GM21390 (cell line): ENCODE results near the gene PDIA4.
"Not testable (repeated sequence)": the region's sequence is repeated elsewhere in the genome, so short reads cannot be mapped to it uniquely, and the experiment has no call there.

Experiments
- ATAC-seq: cut with Tn5 transposase; IDR thresholded peaks from one replicate; pipeline ENCODE4 v1.9.1; 2021; ENCODE audit not compliant: unreplicated experiment

Gene PDIA4

DNA sequence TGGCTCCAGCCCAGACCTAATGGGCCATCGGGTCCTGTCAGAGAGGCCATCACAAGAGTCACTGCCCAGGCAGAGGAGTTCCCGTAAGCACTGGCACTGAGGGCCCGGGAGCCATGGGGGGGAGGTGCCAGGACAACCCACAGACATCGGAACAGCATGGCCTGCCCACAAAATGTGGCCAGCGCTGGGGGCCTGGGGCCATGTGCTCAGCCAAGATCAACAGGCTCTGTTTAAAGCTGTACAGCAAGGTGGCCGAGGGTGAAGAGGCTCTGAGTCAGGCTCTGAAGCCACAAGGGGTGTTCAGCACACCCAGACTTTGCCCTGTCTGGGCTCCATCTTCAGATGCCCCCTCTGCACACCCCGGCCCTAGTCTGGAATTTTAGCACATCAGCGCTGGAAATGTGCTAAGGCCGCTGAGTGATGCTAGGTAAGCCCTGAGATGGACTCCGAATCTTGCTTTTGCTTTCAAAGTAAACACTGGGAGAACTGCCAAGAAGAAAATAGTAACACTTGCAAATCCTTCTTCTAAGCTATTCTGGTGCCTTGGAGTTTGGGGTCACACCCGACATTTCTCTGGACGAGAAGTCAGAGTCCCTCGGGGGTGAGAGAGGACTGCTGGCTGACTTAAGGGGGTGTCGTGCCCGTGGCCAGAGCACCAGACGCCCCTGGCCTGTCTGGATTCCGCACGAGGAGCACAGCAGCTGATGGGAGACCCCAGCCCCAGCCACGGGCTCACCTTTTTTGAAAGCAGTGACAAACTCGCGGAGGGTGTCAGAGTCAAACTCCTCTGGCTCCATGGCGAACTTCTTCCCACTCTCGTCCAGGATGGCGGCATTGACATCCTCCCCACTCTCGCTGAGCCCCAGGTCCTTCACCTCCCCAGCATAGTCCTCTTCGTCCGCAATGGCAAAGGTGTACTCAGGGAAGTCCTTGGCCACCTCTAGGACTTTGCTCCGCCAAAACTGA, 23.6 kb downstream of the PDIA4 start:
- ATAC-seq = no peak

DNA sequence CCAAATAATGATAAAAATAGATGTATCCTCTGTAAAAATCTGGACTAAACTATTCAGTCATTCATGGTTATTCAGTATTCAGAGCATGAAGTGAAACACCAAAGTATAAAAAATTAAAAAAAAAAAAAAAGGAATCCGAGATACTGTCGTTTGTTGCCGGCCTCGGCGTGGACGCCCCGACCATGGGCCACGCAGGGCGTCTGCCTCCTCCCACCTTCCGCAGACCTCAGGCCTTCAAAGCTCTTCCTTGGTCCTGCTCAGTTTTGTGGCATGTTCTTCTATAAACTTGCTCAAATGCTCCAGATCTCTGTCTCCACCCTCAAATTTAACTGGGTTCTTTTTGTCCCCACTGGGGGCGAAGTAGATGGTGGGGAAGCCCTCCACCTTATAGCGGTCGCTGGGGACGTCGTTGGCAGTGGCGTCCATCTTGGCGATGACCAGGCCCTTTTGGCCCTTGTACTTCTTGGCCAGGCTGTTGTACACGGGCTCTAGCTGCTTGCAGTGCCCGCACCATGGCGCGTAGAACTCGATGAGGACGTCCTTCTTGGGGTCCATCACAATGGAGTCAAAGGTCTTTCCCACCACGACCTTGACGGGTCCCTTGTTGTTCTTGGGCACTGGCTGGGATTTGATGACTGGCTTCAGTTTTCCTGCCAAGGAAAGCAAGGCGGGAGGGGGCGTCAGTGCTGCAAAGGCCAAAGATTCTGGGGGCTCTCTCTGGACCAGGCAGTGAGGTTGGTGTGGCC, 24.6 kb downstream of the PDIA4 start:
- no peak for ATAC-seq

DNA sequence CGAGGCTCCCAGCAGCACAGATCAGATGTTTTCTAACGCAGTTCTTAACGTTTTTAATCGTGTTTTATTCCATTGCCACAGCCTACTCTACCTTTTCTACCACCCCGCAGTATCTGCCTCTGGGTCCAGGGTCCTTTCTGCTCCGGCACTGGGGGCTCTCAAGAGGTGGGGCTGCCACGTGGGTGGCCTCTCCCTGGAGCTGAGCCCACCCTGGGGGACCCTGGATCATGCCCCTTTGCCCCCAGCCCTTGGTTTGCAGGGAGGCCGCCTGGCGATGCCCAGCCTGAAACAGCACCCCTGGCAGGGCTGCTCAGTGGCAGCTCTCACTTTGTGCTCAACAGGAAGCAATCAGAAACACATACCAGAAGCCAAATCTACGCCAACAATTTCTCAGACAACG, 25.3 kb downstream of the PDIA4 start:
- ATAC-seq = no peak

DNA sequence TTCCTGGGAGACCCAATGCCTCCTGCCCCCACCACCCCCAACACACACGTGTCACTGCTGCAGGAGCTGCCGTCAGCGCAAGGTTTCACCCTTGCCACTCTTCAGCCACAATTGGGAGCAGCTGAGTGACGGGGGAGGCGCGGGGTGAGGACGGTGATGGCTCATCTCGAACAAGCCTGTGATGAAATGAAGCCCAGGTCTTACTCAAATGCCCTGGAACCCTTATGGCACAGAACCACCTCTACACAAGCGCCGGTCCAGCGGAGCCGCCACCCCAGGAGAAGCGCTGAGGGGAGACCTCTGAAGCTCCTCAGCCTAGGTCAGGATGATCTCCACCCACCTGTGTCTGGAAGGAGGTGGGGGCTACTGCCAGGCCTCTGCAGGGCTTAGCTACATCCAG, 25.7 kb downstream of the PDIA4 start:
- ATAC-seq = no peak

DNA sequence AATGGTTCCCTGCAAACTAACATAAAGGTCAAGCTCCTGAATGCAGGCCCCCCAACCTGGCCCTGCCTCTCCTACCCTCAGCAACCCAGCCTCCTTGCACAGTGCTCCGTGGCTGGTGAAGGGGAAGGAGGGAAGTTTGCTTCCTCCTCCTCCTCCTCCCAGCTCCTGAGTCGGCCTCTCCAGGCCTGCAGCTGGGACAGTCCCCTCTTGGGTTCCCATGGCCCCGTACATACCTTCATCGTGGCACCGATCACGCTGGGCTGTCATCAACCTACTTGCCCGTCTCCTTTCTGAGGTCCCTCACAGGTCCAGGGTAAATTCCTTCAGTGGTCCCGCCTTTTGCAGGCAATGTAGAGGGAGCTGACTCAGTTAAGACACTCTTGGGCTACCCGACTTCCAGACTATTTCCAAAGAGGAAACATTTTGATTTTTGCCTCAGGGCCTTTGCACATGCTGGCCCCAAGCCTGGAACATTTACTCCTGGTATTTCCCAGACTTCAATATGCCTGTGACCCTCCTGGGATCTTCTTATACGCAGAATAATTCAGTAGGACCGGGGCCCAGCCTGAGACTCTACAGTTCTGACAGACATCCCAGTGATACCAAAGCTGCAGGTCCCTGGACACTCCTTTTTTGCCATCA, 26.8 kb downstream of the PDIA4 start:
- no peak for ATAC-seq

DNA sequence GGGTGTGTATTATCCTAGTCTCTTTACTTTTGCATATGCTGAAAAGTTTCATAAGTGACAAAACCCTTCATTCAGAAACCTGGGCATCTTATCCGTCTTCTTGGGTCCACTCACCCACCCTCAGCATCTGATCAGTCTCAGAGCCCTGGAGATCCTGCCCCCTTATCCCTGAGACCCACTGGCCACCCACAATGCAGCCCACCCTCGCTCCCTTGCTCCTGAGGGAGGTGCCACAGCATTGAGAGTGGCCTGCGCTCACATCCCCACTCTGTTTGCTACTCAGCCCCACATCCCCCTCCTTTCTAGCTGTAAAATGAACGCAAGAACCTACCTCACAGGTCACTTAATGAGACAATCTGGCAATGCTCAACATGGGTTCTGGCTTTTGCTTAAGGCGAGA, 27.3 kb downstream of the PDIA4 start:
- no peak for ATAC-seq

DNA sequence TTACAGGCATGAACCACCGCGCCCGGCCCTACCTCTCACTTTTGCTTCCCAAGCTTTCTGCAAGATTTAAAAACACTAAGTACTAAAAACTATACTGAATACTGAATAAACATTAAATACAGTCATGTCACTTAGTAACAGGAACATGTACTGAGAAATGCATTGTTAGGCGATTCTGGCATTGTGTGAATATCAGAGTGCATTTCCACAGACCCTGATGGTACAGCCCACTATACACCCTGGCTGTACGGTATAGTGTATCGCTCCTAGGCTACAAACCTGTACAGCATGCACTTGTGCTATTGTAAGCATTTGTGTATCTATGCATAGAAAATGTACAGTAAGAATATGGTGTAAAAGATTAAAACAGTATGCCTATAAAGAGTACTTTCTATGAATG, 29.1 kb downstream of the PDIA4 start:
- ATAC-seq = no peak

DNA sequence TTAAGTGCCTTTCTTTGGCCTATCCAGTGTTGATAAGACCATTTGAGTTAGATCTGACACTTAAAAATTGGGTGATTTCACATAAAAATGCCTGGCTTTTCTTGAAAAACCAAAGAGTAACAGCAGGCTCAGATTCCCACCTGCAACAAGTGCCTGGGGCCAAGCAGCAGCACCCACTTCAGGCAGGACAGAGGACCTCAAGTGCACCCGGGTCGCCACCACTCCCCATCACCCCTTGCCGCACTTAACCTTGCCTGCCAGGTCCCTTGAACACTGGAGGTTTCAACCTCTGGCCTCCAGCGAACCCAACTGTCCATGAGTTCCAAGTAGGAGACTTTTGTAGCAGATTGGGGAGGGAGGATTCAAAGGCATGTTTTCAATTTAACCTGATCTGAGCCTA, 30.8 kb downstream of the PDIA4 start:
- no peak for ATAC-seq

DNA sequence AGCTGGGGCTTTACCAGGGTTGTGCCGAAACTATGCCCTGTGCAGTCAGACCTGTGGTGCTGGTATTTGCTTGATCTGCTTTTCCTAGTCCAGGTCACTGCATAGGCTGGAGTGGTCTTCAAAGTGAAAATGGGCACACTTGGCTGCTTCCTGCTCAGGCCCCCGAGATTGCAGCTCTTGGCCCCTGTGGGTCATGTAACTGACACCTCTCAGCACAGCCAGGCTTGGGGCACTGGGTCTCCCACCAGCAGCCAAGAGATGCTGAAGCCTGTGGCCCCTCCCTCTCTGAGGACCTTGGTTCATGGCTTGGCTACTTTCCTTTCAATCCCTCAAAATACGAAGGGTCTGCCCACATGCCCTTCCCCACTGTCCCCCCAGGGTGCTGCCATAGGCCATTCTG, 33.7 kb downstream of the PDIA4 start:
- ATAC-seq = no peak

DNA sequence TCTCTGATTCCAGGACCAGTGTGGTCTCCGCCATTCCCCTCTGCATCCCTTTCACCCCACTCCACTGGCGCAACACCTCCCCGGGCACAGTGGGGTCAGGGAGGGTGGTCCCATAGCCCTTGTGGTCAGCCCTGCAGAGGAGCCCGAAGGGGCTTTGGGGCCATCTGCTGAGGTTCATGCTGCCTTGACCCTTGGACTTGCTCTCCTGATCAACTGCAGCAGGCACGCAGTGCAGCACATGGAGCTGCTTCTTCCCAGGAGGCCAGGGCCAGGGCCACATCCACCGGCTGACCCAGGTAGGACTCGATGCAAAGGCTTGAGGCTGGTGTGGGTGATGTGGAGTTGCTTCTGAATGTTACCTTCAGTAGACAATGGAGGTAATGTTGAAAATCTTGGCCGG, 35.1 kb downstream of the PDIA4 start:
- ATAC-seq = no peak

DNA sequence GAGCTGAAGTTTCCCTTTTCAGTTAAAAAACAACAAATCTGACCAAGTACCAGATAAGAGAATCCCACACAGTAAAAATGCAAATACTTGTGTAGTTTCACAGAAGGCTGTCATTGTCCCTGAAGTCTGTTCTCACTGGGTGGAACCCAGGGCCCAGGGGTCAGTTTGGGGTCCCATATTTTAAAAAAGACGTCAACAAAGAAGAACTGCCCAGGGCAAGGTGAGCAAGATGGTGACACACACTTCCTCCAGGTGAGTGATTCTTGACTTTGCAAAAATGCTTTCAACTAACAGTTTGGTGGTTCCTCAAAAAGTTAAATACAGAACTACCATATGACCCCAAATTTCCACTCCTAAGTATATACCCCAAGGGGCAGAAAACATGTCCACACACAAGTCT, 36.8 kb downstream of the PDIA4 start:
- no peak for ATAC-seq

DNA sequence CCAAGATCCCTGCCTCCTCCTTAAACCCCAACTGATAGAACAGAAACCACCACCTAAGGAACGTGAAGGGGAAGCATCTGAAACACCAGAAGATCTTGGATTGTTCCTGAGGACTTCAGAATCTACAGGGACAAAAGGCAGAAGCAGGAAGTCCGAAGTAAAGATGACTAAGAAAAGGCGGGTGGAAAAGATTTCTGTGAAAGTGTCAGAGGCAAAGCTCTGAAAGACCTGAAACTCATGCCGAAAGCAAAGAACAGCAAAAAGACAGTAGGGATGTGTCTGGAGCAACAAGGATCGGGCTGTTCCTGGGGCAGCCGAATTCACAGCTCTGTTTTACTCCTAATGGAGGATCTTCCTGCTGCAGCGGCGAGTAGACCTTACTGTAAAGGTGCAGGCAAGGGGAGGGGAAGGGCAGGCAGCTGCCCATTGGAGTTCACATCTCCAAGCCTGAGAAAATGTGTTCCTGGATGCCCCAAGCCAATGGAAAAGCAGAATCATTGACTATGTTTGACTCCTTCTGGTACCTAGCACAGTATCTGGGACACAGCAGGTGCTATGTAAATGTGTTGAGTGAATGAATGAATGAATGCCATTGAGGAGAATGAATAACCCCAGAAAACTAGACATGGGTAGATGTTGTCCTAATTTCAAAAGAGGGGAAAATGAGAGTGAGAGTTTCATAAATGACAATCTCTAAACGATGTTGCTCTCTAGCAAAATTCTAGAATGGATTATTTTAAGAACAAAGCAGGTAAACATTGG, 40.4 kb downstream of the PDIA4 start:
- ATAC-seq = no peak

DNA sequence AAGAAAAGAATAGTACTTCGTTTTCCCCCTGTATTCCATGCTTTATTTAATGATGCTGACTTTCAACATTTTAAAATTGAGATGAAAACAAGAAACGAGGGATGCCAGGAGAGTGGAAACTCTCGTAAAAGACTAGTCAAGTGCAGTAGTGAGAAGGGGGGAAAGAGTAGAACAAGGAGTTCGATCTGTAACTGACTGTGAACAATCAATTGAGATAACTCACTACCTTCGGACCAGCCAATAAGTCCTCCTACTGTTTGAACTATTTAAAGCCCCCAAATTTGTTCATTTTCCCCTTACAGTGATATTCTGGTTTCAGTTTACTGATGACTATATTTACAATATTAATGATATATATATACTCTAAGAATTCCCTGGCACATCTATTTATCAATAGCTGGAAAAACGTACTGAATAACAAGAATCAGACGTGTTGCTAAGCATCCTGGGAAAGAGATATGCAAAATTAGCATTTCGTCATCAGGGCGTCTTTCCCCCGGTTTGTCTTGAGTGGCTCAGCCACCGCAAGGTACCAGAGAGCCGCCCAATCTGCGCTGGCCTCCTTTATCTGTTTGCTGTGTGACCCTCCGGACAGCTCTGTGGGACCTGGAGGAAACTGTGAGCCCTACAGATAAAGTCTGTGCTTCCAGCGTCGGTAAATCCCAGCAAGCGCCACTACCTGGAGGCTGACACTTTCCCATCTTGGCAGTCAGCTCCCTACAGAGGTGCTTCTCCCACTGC, 41.1 kb downstream of the PDIA4 start:
- peak; percentile 91 for ATAC-seq

DNA sequence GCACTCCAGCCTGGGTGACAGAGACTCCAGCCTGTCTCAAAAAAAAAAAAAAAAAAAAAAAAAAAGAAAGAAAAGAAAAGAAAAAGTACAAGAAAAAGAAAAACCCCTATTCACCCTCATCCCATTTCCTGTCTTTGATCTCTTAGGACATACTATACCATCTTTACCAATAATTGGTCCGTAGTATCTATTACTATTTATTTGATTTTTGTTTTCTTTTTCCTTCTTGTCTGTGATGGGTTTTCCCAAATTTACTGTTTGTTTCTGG, 41.6 kb downstream of the PDIA4 start:
- no peak for ATAC-seq

DNA sequence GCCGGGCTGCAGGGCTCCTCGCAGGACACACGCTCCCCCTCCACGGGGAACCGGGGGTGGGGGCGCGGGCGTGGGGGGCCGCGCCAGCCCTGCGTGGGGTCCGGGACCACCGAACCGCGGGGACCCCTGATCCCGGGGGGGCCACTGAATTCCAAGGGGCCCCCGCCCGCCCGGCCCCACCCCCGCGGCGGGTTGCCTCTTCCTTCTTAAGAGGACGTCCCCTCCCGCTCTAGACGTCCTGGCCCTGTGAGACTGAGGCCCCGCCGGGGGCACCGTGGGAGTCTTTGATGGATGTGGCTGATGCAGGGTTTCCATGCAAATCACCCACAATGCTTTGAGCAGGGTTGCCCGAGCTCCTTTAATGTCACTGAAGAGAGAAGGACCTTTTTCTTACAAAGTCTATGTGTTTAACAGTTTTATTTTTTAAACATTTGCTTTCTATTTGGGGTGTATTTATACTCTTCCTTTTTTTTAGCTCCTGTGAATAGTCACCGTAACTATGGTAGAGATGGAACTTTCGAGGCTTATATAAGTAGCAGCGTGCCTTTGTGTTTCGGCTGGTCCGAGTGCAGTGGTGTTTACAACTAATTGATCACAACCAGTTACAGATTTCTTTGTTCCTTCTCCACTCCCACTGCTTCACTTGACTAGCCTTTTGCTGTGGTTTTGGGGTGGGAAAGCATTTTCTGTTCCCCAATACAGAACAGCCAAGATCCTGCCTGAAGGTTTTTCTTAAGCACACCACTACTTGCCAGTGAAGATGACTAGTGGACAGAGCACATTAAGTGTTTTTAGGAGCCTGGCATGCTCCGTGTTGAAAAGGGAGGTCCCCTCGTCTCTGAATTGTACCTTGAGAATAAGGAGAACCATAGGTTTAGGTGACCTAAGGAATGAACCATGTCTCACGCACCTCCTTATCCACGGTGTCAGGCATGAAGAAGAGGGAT, 44.8 kb downstream of the PDIA4 start:
- ATAC-seq = peak; percentile 44

DNA sequence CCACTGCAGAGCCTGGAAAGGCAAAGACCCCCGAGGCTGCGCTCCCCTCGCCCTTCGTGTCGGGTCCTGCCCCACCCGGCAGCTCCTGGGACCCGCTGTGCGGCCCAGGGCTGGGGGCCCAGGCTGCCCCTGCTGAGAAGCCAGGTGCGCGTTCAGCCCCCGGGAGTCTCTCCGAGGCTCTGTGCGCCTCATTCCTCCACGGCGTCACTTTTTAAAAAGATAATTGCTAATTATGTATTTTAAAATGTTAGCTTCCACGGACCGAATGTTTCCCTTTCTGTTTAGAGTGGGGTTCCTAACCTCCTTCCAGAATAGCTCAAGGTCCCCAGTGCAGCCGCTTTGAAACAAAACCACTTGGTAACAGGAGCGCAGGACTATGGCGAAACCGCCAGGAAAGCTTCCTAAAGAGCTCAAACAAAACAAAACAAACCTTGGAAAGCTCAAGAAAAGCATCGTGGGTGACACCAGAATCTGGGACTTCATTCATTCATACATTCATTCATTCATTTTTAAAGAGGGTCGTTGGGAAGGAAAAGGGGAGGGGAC, 45.6 kb downstream of the PDIA4 start:
- ATAC-seq = no peak

DNA sequence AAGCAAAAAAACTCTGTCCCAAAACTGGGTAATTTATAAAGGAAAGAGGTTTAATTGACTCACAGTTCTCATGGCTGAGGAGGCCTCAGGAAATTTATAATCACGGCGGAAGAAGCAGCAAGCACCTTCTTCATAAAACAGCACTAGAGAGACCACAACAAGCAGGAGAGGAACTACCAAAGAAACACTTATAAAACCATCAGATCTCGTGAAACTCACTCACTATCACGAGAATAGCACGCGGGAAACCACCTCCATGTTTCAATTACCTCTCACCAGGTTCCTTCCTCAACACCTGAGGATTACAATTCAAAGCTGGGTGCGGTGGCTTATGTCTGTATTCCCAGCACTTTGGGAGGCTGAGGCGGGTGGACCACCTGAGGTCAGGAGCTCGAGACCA, 48.5 kb downstream of the PDIA4 start:
- ATAC-seq = no peak

DNA sequence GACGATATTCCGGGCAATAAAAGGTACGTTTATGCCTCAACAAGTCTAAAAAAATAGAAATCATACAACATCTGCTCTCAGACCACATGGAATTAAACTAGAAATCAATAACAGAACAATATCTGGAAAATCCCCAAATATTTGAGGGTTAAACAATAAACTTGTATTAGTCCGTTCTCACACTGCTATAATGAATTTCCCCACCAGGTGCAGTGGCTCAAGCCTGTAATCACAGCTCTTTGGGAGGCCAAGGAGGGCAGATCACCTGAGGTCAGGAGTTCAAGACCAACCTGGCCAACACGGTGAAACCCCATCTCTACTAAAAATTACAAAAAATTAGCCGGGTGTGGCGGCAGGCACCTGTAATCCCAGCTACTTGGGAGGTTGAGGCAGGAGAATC, 49.2 kb downstream of the PDIA4 start:
- not testable (repeated sequence) for ATAC-seq

DNA sequence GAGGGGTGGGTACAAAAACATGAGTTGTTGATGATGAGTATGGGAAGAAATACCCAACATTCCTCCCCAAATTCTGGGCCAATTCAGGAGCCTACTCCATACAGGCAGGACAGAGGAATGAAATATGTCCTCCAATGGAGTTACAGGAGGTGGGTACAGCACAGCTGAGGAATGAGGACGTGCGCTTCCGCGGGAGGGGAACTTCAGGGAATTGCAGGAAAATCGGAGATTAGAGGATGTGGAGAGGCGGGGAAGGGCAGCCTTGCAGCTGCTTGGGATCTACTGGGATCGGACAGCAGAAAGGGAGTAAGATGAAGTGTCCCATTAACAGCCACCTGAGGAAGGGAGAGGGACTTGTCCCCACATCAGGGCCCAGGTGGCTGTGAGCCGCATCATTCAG, 50.2 kb downstream of the PDIA4 start:
- no peak for ATAC-seq
